HepG2 (cell line): ENCODE results near the gene ZNF254.

Source experiments
- BCL6 ChIP-seq: IDR thresholded peaks from 2 replicates; pipeline ENCODE4 v1.6.1; 2016; ENCODE audit warnings: missing genetic modification reagents, missing compliant biosample characterization
- HNRNPLL ChIP-seq: fragments of 200-400 bp; formaldehyde crosslinking; IDR thresholded peaks from 2 replicates; pipeline ENCODE4 v1.6.1; 2017; ENCODE audit warnings: mild to moderate bottlenecking, low read depth, low read length; ENCODE audit not compliant: poor library complexity, severe bottlenecking
- MEIS1 ChIP-seq: sonication (generic); formaldehyde crosslinking; IDR thresholded peaks from 2 replicates; pipeline ENCODE4 v1.9.0; 2021; ENCODE audit warnings: mild to moderate bottlenecking, missing genetic modification reagents, moderate library complexity, borderline replicate concordance
- NBN ChIP-seq: fragments of 450-650 bp; conservative IDR thresholded peaks from 2 replicates; pipeline ENCODE4 v1.6.1; 2017
- ZFP36 ChIP-seq: fragments of 150-350 bp; IDR thresholded peaks from 2 replicates; pipeline ENCODE4 v1.6.1; 2018; ENCODE audit warnings: borderline replicate concordance, low read length, low read depth; ENCODE audit not compliant: partially characterized antibody
- ZNF761 ChIP-seq: sonication (generic); formaldehyde crosslinking; conservative IDR thresholded peaks from 2 replicates; pipeline ENCODE4 v1.4.0; 2020; ENCODE audit warnings: mild to moderate bottlenecking, missing genetic modification reagents
- TF ChIP-seq, protein P1 (sequence below): sonication (generic); formaldehyde crosslinking; IDR thresholded peaks from 2 replicates; pipeline ENCODE4 v1.4.0; 2020; ENCODE audit warnings: missing genetic modification reagents
- TF ChIP-seq, protein P2 (sequence below): sonication (generic); formaldehyde crosslinking; IDR thresholded peaks from 2 replicates; pipeline ENCODE4 v1.5.0; 2020; ENCODE audit warnings: mild to moderate bottlenecking, missing genetic modification reagents

DNA sequence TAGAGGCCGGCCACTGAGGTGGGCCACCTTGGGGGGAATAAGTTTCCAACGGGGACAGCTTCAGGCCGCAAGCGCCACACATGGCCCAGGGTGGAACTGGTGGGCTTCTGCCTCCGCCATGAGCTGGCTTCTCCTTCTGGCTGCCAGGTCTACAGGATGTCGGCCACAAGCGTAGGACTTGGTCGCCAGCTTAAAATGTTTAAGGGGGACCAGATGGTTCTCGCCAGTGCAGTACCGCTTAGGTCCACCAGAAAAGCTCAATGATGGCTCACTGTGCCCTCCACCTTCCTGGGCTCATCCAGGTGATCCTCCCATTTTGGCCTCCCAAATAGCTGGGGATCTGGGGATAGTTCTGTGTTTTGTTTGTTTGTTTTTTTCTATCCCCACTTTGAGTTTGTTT lies 38.7 kb upstream of the ZNF254 start:
- TF ChIP-seq BCL6 (CRISPR knock-in tag), result no peak
- TF ChIP-seq, protein P1, sequence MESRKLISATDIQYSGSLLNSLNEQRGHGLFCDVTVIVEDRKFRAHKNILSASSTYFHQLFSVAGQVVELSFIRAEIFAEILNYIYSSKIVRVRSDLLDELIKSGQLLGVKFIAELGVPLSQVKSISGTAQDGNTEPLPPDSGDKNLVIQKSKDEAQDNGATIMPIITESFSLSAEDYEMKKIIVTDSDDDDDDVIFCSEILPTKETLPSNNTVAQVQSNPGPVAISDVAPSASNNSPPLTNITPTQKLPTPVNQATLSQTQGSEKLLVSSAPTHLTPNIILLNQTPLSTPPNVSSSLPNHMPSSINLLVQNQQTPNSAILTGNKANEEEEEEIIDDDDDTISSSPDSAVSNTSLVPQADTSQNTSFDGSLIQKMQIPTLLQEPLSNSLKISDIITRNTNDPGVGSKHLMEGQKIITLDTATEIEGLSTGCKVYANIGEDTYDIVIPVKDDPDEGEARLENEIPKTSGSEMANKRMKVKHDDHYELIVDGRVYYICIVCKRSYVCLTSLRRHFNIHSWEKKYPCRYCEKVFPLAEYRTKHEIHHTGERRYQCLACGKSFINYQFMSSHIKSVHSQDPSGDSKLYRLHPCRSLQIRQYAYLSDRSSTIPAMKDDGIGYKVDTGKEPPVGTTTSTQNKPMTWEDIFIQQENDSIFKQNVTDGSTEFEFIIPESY (CRISPR knock-in tag), result no peak
- TF ChIP-seq NBN, result no peak
- TF ChIP-seq ZFP36, result no peak
- TF ChIP-seq HNRNPLL, result no peak
- TF ChIP-seq, protein P2, sequence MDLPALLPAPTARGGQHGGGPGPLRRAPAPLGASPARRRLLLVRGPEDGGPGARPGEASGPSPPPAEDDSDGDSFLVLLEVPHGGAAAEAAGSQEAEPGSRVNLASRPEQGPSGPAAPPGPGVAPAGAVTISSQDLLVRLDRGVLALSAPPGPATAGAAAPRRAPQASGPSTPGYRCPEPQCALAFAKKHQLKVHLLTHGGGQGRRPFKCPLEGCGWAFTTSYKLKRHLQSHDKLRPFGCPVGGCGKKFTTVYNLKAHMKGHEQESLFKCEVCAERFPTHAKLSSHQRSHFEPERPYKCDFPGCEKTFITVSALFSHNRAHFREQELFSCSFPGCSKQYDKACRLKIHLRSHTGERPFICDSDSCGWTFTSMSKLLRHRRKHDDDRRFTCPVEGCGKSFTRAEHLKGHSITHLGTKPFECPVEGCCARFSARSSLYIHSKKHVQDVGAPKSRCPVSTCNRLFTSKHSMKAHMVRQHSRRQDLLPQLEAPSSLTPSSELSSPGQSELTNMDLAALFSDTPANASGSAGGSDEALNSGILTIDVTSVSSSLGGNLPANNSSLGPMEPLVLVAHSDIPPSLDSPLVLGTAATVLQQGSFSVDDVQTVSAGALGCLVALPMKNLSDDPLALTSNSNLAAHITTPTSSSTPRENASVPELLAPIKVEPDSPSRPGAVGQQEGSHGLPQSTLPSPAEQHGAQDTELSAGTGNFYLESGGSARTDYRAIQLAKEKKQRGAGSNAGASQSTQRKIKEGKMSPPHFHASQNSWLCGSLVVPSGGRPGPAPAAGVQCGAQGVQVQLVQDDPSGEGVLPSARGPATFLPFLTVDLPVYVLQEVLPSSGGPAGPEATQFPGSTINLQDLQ (CRISPR knock-in tag), result no peak
- TF ChIP-seq ZNF761, result no peak
- TF ChIP-seq MEIS1 (CRISPR knock-in tag), result no peak
